Liver (tissue), 3 donors: ENCODE results near the gene ECI1.

ENCODE experiments used
- CTCF ChIP-seq: fragments of 150-350 bp; IDR thresholded peaks from 2 replicates; pipeline ENCODE4 v1.5.1; 2017; ENCODE audit warnings: improper control_type of control experiment, low read depth, low read length; ENCODE audit not compliant: missing input control
- GABPA ChIP-seq, 2 donors: IDR thresholded peaks in 1 of 2; conservative IDR thresholded peaks in 1 of 2; 2 replicates each; pipeline ENCODE4 v1.6.1; 2016; ENCODE audit warnings: antibody characterized with exemption in 2 of 2, mild to moderate bottlenecking in 1 of 2, moderate library complexity in 1 of 2
- YY1 ChIP-seq: IDR thresholded peaks from 2 replicates; pipeline ENCODE4 v1.6.1; 2016; ENCODE audit warnings: antibody characterized with exemption, mild to moderate bottlenecking
- TF ChIP-seq, protein P1 (sequence below): IDR thresholded peaks from 2 replicates; pipeline ENCODE4 v1.6.1; 2016; ENCODE audit warnings: antibody characterized with exemption
- donor health status: healthy.
- donor health status: healthy.

GRCh38 chr16:2235695-2236336 lies 15.6 kb downstream of the ECI1 start:
- TF ChIP-seq GABPA (IDR thresholded peaks at IDR 0.05 in 1 of 2, conservative IDR thresholded peaks at IDR 0.05 in 1 of 2) (no peak), YY1 (no peak), CTCF (no peak)
- TF ChIP-seq, protein P1, sequence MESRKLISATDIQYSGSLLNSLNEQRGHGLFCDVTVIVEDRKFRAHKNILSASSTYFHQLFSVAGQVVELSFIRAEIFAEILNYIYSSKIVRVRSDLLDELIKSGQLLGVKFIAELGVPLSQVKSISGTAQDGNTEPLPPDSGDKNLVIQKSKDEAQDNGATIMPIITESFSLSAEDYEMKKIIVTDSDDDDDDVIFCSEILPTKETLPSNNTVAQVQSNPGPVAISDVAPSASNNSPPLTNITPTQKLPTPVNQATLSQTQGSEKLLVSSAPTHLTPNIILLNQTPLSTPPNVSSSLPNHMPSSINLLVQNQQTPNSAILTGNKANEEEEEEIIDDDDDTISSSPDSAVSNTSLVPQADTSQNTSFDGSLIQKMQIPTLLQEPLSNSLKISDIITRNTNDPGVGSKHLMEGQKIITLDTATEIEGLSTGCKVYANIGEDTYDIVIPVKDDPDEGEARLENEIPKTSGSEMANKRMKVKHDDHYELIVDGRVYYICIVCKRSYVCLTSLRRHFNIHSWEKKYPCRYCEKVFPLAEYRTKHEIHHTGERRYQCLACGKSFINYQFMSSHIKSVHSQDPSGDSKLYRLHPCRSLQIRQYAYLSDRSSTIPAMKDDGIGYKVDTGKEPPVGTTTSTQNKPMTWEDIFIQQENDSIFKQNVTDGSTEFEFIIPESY = no peak
